Measurements from ENCODE around the gene TEX54. TPM values are rescaled to one million over a fixed set of nuclear protein-coding genes. Genes with fewer than 3 reads are reported as not detected.
A peak's percentile ranks its signal among the peaks of the same experiment; 100 is the strongest.

TEX54 gene
- under 1 TPM in 1 of 4 donors, not detected in 3; 0.83 TPM for polyA plus RNA-seq
- long read RNA-seq, donor 1, partial matches to known transcripts = 0 of 3 reads
- long read RNA-seq, donor 1, other reads (novel, unspliced or antisense) = 0 of 3 reads
- long read RNA-seq, donor 2 = 0 reads
- long read RNA-seq, donor 3, partial matches to known transcripts = 0 of 1 reads
- long read RNA-seq, donor 3, other reads (novel, unspliced or antisense) = 0 of 1 reads
- long read RNA-seq, donor 4 = 0 reads
- long read RNA-seq, donor 5, partial matches to known transcripts = 0 of 1 reads
- long read RNA-seq, donor 5, other reads (novel, unspliced or antisense) = 0 of 1 reads
- long read RNA-seq, donor 6 = 0 reads
- long read RNA-seq, donor 7 = 0 reads
- long read RNA-seq, donor 8 = 0 reads
- long read RNA-seq, donor 9, partial matches to known transcripts = 0 of 1 reads
- long read RNA-seq, donor 9, other reads (novel, unspliced or antisense) = 0 of 1 reads
- long read RNA-seq, donor 10, partial matches to known transcripts = 0 of 2 reads
- long read RNA-seq, donor 10, other reads (novel, unspliced or antisense) = 0 of 2 reads

- peaks cover 4 to 54% (median 8%) of the 10 kb centered on the region in 3 donors for H3K36me3 ChIP-seq (ENCODE audit: control insufficient read depth in 3 of 3, insufficient read depth in 2 of 3, low read depth in 1 of 3, low read length in 3 of 3)
- peaks cover 2 to 17% (median 2%) of the 10 kb centered on the region in 3 donors for H3K4me1 ChIP-seq (ENCODE audit: control insufficient read depth in 3 of 3, insufficient read depth in 2 of 3, low read depth in 1 of 3, low read length in 2 of 3)
- no peaks in the 10 kb centered on the region for H3K27me3 ChIP-seq (ENCODE audit: control insufficient read depth in 3 of 3, insufficient read depth in 3 of 3, low read length in 3 of 3)
- H3K4me3 ChIP-seq (ENCODE audit: low read depth in 1 of 3, low read length in 3 of 3) = peak within 1 kb of the TSS; percentile 84 to 99 (median 98)
- H3K27ac ChIP-seq (ENCODE audit: low read depth in 1 of 3, low read length in 2 of 3) = peak within 1 kb of the TSS; percentile 96 to 99 (median 96)
- H3K9me3 ChIP-seq (ENCODE audit: control insufficient read depth in 2 of 2, insufficient read depth in 1 of 2, low read depth in 1 of 2, low read length in 1 of 2) = no peaks in the 10 kb centered on the region
- 10 to 12% (median 12%) methylated on average over 39 to 40 of the region's 40 CpGs for WGBS, 3 donors
- DNase-seq = peak in 1 of 2 donors; percentile 46
- FAIRE-seq = no peak
Measured at GRCh38 chr11:62832336-62833234, at the start of gene TEX54. TEX54 (minus strand) TSS chr11:62832841.

GRCh38 chr11:62882431-62882749 lies 49.7 kb upstream of the TEX54 start:
- DNase-seq = no peak

GRCh38 chr11:62881579-62882430 lies 49.2 kb upstream of the TEX54 start:
- H3K9me3 ChIP-seq (ENCODE audit: control insufficient read depth in 2 of 2, insufficient read depth in 1 of 2, low read depth in 1 of 2, low read length in 1 of 2) = no peaks in the 10 kb centered on the region
- peaks cover 0 to 48% (median 14%) of the 10 kb centered on the region in 3 donors for H3K4me1 ChIP-seq (ENCODE audit: control insufficient read depth in 3 of 3, insufficient read depth in 2 of 3, low read depth in 1 of 3, low read length in 2 of 3)
- FAIRE-seq = no peak
- peak overlapping the region; percentile 65 to 99 (median 81) for H3K4me3 ChIP-seq (ENCODE audit: low read depth in 1 of 3, low read length in 3 of 3)
- H3K36me3 ChIP-seq (ENCODE audit: control insufficient read depth in 3 of 3, insufficient read depth in 2 of 3, low read depth in 1 of 3, low read length in 3 of 3) = peaks cover 24 to 58% (median 27%) of the 10 kb centered on the region in 3 donors
- peak overlapping the region; percentile 39 to 99 (median 96) for H3K27ac ChIP-seq (ENCODE audit: low read depth in 1 of 3, low read length in 2 of 3)
- 1 to 3% (median 2%) methylated on average over 15 to 21 of the region's 21 CpGs for WGBS, 3 donors
- no peaks in the 10 kb centered on the region for H3K27me3 ChIP-seq (ENCODE audit: control insufficient read depth in 3 of 3, insufficient read depth in 3 of 3, low read length in 3 of 3)
- DNase-seq = peak; percentile 93 to 98

More at GRCh38 chr11:62882431-62882749, 49.7 kb upstream of the TEX54 start:
- H3K27ac ChIP-seq (ENCODE audit: low read depth in 1 of 3, low read length in 2 of 3) = peak overlapping the region; percentile 39 to 99 (median 74)
- no peak for FAIRE-seq
- 19 to 38% (median 25%) methylated on average over 6 of the region's 6 CpGs for WGBS, 3 donors
- no peaks in the 10 kb centered on the region for H3K9me3 ChIP-seq (ENCODE audit: control insufficient read depth in 2 of 2, insufficient read depth in 1 of 2, low read depth in 1 of 2, low read length in 1 of 2)
- H3K36me3 ChIP-seq (ENCODE audit: control insufficient read depth in 3 of 3, insufficient read depth in 2 of 3, low read depth in 1 of 3, low read length in 3 of 3) = peaks cover 28 to 61% (median 31%) of the 10 kb centered on the region in 3 donors
- H3K4me3 ChIP-seq (ENCODE audit: low read depth in 1 of 3, low read length in 3 of 3) = peak overlapping the region; percentile 17 to 99 (median 65)
- no peaks in the 10 kb centered on the region for H3K27me3 ChIP-seq (ENCODE audit: control insufficient read depth in 3 of 3, insufficient read depth in 3 of 3, low read length in 3 of 3)
- peaks cover 0 to 49% (median 14%) of the 10 kb centered on the region in 3 donors for H3K4me1 ChIP-seq (ENCODE audit: control insufficient read depth in 3 of 3, insufficient read depth in 2 of 3, low read depth in 1 of 3, low read length in 2 of 3)

- H3K4me1 ChIP-seq (ENCODE audit: control insufficient read depth in 3 of 3, insufficient read depth in 2 of 3, low read depth in 1 of 3, low read length in 2 of 3) = peaks cover 0 to 48% (median 14%) of the 10 kb centered on the region in 3 donors
- peak within 1 kb of the TSS; percentile 65 to 99 (median 81) for H3K4me3 ChIP-seq (ENCODE audit: low read depth in 1 of 3, low read length in 3 of 3)
- H3K27me3 ChIP-seq (ENCODE audit: control insufficient read depth in 3 of 3, insufficient read depth in 3 of 3, low read length in 3 of 3) = no peaks in the 10 kb centered on the region
- DNase-seq = peak; percentile 94 to 96
- no peaks in the 10 kb centered on the region for H3K9me3 ChIP-seq (ENCODE audit: control insufficient read depth in 2 of 2, insufficient read depth in 1 of 2, low read depth in 1 of 2, low read length in 1 of 2)
- H3K27ac ChIP-seq (ENCODE audit: low read depth in 1 of 3, low read length in 2 of 3) = peak within 1 kb of the TSS; percentile 85 to 99 (median 96)
- FAIRE-seq = no peak
- peaks cover 18 to 50% (median 23%) of the 10 kb centered on the region in 3 donors for H3K36me3 ChIP-seq (ENCODE audit: control insufficient read depth in 3 of 3, insufficient read depth in 2 of 3, low read depth in 1 of 3, low read length in 3 of 3)
- WGBS, 3 donors = 0 to 1% (median 0%) methylated on average over 62 to 69 of the region's 69 CpGs
Measured at GRCh38 chr11:62880803-62881578, 48.4 kb upstream of the TEX54 start, which contains the start of gene SLC3A2. SLC3A2 (plus strand) TSS chr11:62880896; CDS start chr11:62881024, 128 bp downstream.

- Histone ChIP-seq H3K36me3 (ENCODE audit: control insufficient read depth in 3 of 3, insufficient read depth in 2 of 3, low read depth in 1 of 3, low read length in 3 of 3) (peaks cover 15 to 45% (median 17%) of the 10 kb centered on the region in 3 donors), H3K9me3 (ENCODE audit: control insufficient read depth in 2 of 2, insufficient read depth in 1 of 2, low read depth in 1 of 2, low read length in 1 of 2) (no peaks in the 10 kb centered on the region), H3K27ac (ENCODE audit: low read depth in 1 of 3, low read length in 2 of 3) (peak overlapping the region; percentile 38 to 99 (median 96)), H3K27me3 (ENCODE audit: control insufficient read depth in 3 of 3, insufficient read depth in 3 of 3, low read length in 3 of 3) (no peaks in the 10 kb centered on the region), H3K4me3 (ENCODE audit: low read depth in 1 of 3, low read length in 3 of 3) (peak overlapping the region; percentile 65 to 99 (median 81)), H3K4me1 (ENCODE audit: control insufficient read depth in 3 of 3, insufficient read depth in 2 of 3, low read depth in 1 of 3, low read length in 2 of 3) (peaks cover 0 to 41% (median 14%) of the 10 kb centered on the region in 3 donors)
- 2 to 6% (median 4%) methylated on average over 13 to 16 of the region's 16 CpGs for WGBS, 3 donors
- DNase-seq (no peak), FAIRE-seq (no peak)
Measured at GRCh38 chr11:62880231-62880802, 47.7 kb upstream of the TEX54 start.

GRCh38 chr11:62879235-62879978 lies 46.8 kb upstream of the TEX54 start:
- Histone ChIP-seq H3K36me3 (ENCODE audit: control insufficient read depth in 3 of 3, insufficient read depth in 2 of 3, low read depth in 1 of 3, low read length in 3 of 3) (peaks cover 8 to 38% (median 12%) of the 10 kb centered on the region in 3 donors), H3K9me3 (ENCODE audit: control insufficient read depth in 2 of 2, insufficient read depth in 1 of 2, low read depth in 1 of 2, low read length in 1 of 2) (no peaks in the 10 kb centered on the region)
- WGBS, 3 donors = 74 to 78% (median 74%) methylated on average over 7 of the region's 7 CpGs

More at GRCh38 chr11:62879235-62879978, 46.8 kb upstream of the TEX54 start:
- Histone ChIP-seq H3K27me3 (ENCODE audit: control insufficient read depth in 3 of 3, insufficient read depth in 3 of 3, low read length in 3 of 3) (no peaks in the 10 kb centered on the region), H3K4me1 (ENCODE audit: control insufficient read depth in 3 of 3, insufficient read depth in 2 of 3, low read depth in 1 of 3, low read length in 2 of 3) (peaks cover 0 to 34% (median 14%) of the 10 kb centered on the region in 3 donors), H3K4me3 (ENCODE audit: low read depth in 1 of 3, low read length in 3 of 3) (no peak overlapping the region), H3K27ac (ENCODE audit: low read depth in 1 of 3, low read length in 2 of 3) (peak overlapping the region; percentile 26 to 99 (median 96))
- peak in 1 of 2 donors; percentile 1 for DNase-seq
- FAIRE-seq = no peak
